Stimulated activated memory B cell treated with anti-CD40 and anti-IgM and Interleukin-4, amounts not matched to agents 10 μg/mL and 1 μg/mL and 100 μg/mL, for 72 hours (primary cell): ENCODE measurements around the gene SH3PXD2A.

ENCODE experiments used
- ATAC-seq: fragments of 150-1000 bp; cut with Tn5 transposase; 2 replicates; pipeline ENCODE4 v1.10.0; 2021
- H3K27ac Mint-ChIP-seq: one replicate; pipeline ENCODE4 v1.8.0; 2022; ENCODE audit warnings: mild to moderate bottlenecking, mixed read lengths
- H3K27me3 Mint-ChIP-seq: one replicate; pipeline ENCODE4 v1.8.0; 2022; ENCODE audit warnings: mixed read lengths
- H3K36me3 Mint-ChIP-seq: one replicate; pipeline ENCODE4 v1.8.0; 2022; ENCODE audit warnings: mixed read lengths
- H3K4me1 Mint-ChIP-seq: one replicate; pipeline ENCODE4 v1.8.0; 2022; ENCODE audit warnings: mixed read lengths
- H3K4me3 Mint-ChIP-seq: one replicate; pipeline ENCODE4 v1.8.0; 2022; ENCODE audit warnings: mild to moderate bottlenecking, moderate library complexity, mixed read lengths
- H3K9me3 Mint-ChIP-seq: one replicate; pipeline ENCODE4 v1.8.0; 2022; ENCODE audit warnings: mixed read lengths

The SH3PXD2A gene

DNA sequence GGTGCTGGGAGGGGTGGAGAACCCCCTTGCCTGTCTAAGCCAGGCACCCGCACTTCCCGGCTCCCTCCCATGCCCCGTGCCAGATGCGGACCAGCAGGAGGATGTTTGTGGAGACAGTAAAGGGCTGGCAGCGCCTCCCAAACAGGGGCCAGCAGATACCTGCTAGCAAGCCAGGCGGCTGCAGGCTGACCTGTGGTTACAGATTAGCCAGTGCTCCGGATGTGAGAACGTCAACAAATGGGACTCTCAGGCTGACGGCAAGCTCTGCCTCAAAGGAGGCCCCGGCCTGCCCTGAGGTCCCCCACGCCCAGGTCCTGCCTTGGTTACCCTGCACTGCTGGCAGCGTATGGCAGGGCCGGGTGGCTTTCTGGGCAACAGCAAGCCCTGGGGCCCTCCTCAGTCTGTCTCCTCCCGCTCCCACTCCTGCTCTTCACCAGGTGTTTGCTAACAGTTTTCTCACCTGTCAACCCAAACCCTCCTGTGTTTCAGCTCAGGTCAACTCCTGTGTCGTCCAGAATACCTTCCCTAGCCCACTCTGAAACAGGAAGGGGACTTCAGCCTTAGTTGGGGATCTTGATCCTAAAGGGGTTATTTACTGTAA lies 276.5 kb downstream of the SH3PXD2A start:
- H3K36me3 Mint-ChIP-seq = no peaks in the 10 kb centered on the region
- peaks cover 15% of the 10 kb centered on the region for H3K27me3 Mint-ChIP-seq
- no peak for ATAC-seq
- no peak overlapping the region for H3K27ac Mint-ChIP-seq
- H3K4me1 Mint-ChIP-seq = peaks cover 2% of the 10 kb centered on the region
- no peak overlapping the region for H3K4me3 Mint-ChIP-seq
- H3K9me3 Mint-ChIP-seq = no peaks in the 10 kb centered on the region

DNA sequence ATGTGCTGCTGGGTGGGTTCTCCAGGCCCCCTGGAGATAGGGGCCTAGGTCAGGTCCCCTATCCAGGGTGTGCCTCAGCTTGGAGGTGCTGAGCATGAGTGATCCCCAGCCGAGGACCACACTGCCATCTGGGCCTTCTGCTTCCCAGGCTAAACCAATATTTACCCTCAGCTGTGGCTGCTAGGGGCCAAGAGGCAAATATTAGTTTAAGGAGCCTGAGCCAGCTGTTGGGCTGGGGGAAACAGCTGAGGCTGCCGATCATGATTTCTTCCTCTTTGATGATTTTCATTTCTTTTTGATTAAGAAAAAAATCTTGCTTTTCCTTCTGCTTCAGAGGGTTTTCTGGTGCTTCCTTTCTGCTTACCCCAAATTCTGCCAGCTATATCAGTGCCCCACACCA lies 278.5 kb downstream of the SH3PXD2A start:
- ATAC-seq = no peak
- Mint-ChIP-seq H3K36me3 (no peaks in the 10 kb centered on the region), H3K4me1 (no peaks in the 10 kb centered on the region), H3K4me3 (no peak overlapping the region), H3K9me3 (no peaks in the 10 kb centered on the region), H3K27me3 (peaks cover 25% of the 10 kb centered on the region), H3K27ac (no peak overlapping the region)

DNA sequence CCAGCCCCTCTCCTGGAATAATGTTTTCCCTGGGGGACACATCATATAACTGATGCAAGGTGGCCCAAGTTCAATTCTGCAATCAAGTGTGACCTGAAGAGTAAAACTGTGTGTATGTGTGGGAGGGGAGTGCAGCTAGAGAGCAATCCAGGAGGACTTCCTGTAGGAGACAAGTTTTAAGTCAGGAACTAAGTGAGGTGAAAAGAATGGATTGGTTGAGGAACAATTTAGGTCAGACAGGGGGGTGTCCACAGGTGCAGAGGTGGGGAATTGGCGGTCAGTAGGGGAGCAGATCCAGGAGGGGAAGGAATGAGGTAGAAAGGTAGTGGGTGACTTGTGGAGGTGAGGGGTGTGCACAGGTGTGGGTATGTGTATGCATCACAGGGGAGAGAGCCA lies 279.3 kb downstream of the SH3PXD2A start:
- H3K9me3 Mint-ChIP-seq = no peaks in the 10 kb centered on the region
- no peaks in the 10 kb centered on the region for H3K36me3 Mint-ChIP-seq
- H3K4me3 Mint-ChIP-seq = no peak overlapping the region
- ATAC-seq = no peak
- no peaks in the 10 kb centered on the region for H3K4me1 Mint-ChIP-seq
- peaks cover 32% of the 10 kb centered on the region for H3K27me3 Mint-ChIP-seq
- H3K27ac Mint-ChIP-seq = no peak overlapping the region

DNA sequence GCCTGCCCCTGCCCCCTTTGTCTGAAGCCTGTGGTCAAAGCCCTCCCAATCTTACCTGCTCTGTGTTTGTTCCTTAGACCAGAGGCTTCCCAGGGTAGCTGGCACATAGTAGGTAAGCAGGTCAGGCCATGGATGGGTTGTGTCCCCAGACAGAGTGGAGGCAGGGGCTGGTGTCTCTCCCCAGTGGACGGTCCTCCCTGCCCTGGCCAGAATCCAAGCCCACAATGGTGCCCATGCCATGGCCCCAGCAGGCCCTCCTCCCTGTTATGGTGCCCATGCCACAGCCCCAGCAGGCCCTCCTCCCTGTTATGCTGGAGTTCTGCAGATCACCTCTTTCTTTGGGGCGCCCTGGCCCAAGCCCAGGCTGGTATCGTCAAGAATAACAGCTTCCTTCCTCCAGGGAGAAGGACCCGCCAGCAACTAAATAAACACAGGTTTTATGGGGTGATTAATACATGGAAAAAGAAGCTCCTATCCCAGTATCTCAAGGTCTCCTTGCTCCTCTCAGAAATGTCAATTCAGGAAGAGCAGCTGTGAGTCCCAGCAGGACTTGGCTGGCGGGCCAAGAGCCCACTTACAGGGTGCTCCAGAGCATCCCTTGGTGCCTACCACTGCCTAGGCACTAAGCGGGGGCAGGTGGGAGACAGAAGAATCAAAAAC lies 279.8 kb downstream of the SH3PXD2A start:
- Mint-ChIP-seq H3K27ac (no peak overlapping the region), H3K36me3 (no peaks in the 10 kb centered on the region), H3K9me3 (no peaks in the 10 kb centered on the region), H3K4me1 (no peaks in the 10 kb centered on the region), H3K4me3 (no peak overlapping the region), H3K27me3 (peaks cover 37% of the 10 kb centered on the region)
- ATAC-seq = no peak

DNA sequence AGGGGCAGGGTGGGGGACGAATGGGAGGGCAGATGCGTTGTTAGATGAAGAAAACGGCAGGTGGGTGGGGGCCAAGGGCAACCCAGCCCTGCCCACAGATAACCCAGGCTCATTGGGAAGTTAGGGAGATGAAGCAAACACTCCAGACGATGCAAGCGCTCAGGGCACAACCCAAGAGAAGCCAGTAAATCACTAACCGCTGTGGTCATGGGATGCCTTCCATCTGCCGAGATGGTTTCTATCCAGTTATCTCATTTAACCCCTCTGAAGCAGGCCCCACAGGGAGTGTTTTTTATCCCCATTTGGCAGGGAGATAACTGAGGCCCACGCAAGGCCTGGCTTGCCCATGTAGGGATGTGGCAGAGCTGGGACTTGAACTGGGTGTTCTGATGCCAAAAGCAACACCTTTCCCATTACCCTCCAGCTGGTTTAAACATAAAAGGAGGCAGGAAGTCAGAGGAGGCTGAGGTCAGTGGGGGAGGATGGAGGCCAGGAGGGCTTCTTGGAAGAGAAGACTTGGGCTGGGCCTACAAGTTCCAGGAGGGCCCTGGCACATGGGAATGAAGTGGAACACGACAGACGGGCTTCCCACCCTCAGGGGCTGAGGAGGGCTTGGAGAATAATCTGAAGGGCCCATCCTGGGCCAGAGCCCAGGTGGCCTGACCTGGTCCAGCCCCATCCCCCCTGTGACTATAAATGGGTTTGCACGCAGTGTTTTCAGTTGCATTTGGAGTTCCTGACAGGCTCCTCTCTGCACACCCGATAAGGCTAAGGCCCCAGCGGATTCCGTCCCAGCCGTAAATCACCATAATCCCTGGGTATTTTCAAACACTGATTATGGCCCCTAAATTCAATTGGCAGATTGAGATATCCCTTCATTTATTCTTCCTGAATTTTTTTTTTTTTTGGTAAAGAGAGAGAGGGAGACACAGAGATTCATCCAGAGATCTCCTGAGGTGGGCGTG lies 281.0 kb downstream of the SH3PXD2A start:
- H3K27me3 Mint-ChIP-seq = peaks cover 49% of the 10 kb centered on the region
- no peak for ATAC-seq
- H3K36me3 Mint-ChIP-seq = no peaks in the 10 kb centered on the region
- H3K27ac Mint-ChIP-seq = no peak overlapping the region
- no peaks in the 10 kb centered on the region for H3K4me1 Mint-ChIP-seq
- no peak overlapping the region for H3K4me3 Mint-ChIP-seq
- H3K9me3 Mint-ChIP-seq = no peaks in the 10 kb centered on the region

DNA sequence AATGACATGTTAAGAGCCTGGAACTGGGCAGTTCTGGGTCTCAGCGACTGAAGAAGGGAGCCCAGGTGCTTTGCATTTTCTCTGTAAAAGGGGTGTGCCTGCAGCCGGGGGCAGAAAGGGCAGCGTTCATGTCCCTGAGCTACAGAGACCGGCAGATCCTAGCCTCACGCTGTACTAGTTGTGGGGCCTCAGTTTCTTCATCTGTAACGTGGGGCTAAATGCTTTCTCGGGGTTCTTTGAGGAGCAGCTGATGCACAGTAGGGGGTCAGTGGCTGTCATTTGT lies 282.2 kb downstream of the SH3PXD2A start:
- Mint-ChIP-seq H3K27me3 (peaks cover 54% of the 10 kb centered on the region), H3K9me3 (no peaks in the 10 kb centered on the region), H3K36me3 (no peaks in the 10 kb centered on the region), H3K27ac (no peak overlapping the region), H3K4me1 (no peaks in the 10 kb centered on the region), H3K4me3 (no peak overlapping the region)
- ATAC-seq = no peak

DNA sequence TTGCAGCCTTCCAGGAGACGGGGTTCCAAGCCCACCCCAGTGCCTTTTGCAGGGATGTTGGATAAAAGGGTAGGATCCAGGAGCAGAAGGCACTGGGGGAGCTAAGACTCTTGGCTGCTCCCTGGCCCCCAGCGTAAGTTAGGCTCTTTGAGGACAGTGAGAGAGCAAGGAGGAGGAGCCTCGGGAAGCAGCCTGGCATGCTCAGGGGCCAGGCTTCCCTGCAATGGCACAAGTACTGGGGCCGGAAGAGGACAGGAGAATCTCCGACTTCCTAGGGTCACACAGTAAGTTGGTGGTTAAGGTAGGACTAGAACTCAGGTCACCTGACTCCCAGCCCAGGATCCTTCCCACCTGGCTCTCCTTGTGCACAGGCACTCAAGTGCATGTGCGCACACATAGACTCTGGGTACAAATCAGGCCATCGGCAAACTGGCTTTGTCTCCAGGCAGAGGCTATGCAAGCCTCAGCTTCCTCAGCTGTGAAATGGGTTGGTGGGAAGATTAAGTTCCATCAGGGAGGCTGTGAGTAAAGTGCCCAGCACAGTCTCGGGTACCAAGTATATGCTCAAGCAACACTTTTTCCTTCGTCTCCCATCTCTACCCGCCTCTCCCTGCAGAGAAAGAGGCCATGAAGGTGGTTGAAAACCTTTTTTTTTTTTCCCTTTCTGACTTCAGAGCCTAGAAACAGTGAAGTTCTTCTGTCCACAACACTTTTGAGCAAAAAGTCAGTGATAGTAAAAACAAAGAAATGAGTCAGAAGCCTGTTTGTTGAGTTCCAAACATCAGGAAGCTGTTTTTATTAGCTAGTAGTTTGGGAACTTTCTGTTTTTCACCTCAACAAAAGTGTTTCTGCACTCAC lies 282.8 kb downstream of the SH3PXD2A start:
- Mint-ChIP-seq H3K27me3 (peaks cover 54% of the 10 kb centered on the region), H3K4me3 (no peak overlapping the region), H3K4me1 (no peaks in the 10 kb centered on the region), H3K36me3 (no peaks in the 10 kb centered on the region), H3K9me3 (no peaks in the 10 kb centered on the region), H3K27ac (no peak overlapping the region)
- no peak for ATAC-seq

DNA sequence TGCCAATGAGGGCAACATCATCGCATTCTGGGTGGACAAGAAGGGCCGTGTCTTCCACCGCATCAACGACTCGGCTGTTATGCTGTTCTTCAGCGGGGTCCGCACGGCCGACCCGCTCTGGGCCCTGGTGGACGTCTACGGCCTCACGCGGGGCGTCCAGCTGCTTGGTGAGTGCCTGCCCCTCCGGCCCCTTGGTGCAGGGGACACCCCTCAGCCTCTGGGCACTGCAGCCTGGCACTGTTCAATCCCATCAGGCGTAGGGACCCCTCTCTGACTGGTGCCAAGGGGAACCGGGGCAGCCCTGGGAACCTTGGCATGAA lies 283.8 kb downstream of the SH3PXD2A start:
- Mint-ChIP-seq H3K36me3 (no peaks in the 10 kb centered on the region), H3K27ac (no peak overlapping the region), H3K4me3 (no peak overlapping the region), H3K4me1 (no peaks in the 10 kb centered on the region), H3K9me3 (no peaks in the 10 kb centered on the region), H3K27me3 (peaks cover 54% of the 10 kb centered on the region)
- no peak for ATAC-seq

DNA sequence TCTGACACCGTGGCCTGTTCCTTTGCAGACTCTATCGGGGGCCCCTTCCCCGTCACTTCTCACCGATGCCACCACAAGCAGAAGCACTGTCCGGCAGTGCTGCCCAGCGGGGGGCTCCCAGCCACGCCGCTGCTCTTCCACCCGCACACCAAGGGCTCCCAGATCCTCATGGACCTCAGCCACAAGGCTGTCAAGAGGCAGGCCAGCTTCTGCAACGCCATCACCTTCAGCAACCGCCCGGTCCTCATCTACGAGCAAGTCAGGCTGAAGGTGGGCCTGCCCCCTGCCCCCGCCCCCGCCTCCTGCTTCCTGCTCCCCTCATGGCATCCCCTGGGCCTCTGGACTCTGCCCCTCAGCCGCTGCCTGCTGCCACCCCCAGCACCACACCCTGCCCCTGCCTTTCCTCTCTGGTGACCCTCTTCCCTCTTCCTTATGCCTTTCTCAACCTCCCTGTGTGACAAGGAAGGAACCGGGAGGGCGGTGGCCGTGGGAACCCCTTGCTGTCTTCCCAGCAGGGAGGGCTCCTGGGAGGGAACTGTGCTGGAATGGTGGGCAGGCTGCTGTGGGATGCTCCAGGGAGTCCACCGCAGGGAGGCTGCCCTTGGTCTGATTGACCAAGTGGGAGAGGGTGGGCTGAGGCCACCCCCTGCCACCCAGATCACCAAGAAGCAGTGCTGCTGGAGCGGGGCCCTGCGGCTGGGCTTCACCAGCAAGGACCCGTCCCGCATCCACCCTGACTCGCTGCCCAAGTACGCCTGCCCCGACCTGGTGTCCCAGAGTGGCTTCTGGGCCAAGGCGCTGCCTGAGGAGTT lies 284.3 kb downstream of the SH3PXD2A start:
- ATAC-seq = no peak
- Mint-ChIP-seq H3K27me3 (peaks cover 54% of the 10 kb centered on the region), H3K36me3 (no peaks in the 10 kb centered on the region)

DNA sequence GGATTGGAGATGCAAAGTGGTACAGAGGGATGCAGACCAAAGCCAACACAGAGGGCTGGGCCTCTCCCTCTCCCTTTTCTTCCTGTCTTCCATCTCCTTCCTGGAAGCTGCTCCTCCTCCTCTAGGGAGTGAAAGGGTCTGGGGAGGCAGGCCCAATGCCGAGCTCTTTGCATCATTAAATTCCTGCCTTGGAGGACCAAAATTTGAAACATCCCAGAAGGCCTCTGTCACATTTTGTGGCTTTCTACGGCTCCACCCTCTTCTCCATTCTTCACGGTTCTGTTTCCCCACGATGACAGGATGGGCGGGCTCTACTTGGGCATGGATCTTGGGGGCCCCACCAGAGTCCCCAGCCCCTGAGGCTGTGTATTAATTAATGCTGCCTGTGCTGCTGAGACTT lies 285.5 kb downstream of the SH3PXD2A start:
- Mint-ChIP-seq H3K27me3 (peaks cover 59% of the 10 kb centered on the region), H3K9me3 (no peaks in the 10 kb centered on the region), H3K36me3 (no peaks in the 10 kb centered on the region), H3K4me1 (no peaks in the 10 kb centered on the region), H3K4me3 (no peak overlapping the region), H3K27ac (no peak overlapping the region)
- no peak for ATAC-seq

More for the DNA sequence above, 284.3 kb downstream of the SH3PXD2A start:
- Mint-ChIP-seq H3K9me3 (no peaks in the 10 kb centered on the region), H3K4me3 (no peak overlapping the region), H3K4me1 (no peaks in the 10 kb centered on the region), H3K27ac (no peak overlapping the region)

DNA sequence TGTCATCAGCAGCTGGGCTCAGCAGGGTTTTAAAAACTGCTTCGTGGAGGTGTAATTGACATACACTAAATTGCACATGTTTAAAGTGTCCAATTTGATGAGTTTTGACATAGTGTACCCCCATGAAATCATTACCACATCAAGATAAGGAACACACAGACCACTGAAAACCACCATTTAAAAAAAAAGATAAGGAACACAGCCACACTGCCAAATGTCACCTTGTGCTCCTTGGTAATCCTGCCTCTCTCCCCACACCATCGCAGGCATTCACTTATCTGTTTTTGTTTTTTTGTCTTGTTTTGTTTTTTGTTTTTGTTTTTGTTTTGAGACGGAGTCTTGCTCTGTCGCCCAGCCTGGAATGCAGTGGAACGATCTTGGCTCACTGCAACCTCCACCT lies 286.9 kb downstream of the SH3PXD2A start:
- Mint-ChIP-seq H3K27me3 (peaks cover 52% of the 10 kb centered on the region), H3K36me3 (no peaks in the 10 kb centered on the region), H3K4me3 (no peak overlapping the region), H3K27ac (no peak overlapping the region), H3K9me3 (no peaks in the 10 kb centered on the region), H3K4me1 (no peaks in the 10 kb centered on the region)
- ATAC-seq = no peak

DNA sequence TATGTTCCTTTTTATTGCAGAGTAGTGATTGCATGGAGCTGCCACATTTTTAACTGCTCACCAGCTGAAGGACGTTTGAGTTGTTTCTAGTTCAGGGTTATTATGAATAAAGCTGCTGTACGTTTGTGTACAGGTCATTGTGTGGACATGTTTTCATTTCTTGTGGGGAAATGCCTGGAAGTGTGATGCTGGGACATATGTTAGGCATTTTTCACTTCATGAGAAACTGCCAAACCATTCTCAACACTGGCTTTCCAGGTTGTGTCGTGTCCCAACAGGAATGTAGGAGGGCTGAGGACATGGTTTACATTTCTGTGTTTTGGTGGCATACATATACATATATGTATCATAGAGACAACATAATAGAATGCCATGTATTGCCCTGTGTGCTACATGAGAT lies 288.8 kb downstream of the SH3PXD2A start:
- H3K27ac Mint-ChIP-seq = no peak overlapping the region
- no peak for ATAC-seq
- no peaks in the 10 kb centered on the region for H3K9me3 Mint-ChIP-seq
- no peak overlapping the region for H3K4me3 Mint-ChIP-seq
- H3K36me3 Mint-ChIP-seq = no peaks in the 10 kb centered on the region
- peaks cover 61% of the 10 kb centered on the region for H3K27me3 Mint-ChIP-seq
- no peaks in the 10 kb centered on the region for H3K4me1 Mint-ChIP-seq

DNA sequence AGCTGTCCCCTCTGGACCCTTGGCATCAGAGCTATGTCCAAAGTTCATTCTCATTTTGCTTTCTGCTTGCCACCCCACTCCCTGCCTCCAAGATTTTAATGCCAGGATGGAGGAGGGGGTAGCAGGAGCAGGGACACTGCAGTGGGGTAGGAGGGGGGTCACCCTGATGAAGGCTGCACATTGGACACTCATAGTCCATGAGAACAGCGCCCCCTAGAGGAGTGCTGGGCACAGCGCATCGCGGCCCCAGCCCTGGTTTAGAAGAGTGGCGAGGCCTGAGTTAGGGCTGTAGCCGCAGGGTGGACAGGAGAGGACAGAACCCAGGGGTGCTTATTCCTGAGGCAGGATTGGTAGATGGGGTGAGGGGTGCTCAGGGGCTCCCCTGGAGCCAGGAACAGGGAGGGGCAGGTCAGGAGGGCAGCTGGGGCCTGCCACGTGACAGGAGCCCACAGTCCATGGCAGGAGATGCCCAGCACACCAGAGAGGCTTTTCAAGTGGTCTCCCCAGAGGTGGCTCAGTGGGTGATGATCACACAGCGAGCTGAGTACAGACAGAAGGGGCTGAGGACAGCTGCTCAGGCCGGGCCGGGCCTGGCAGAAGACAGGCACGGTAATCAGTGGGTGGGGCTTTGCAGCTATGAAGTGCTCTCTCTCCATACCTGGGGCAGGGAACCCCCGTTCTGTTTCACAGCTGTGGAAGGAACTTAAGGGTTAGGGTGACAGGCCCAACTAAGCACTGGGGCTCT lies 290.4 kb downstream of the SH3PXD2A start:
- Mint-ChIP-seq H3K27ac (no peak overlapping the region), H3K36me3 (no peaks in the 10 kb centered on the region), H3K4me3 (no peak overlapping the region), H3K9me3 (no peaks in the 10 kb centered on the region), H3K4me1 (no peaks in the 10 kb centered on the region), H3K27me3 (peaks cover 61% of the 10 kb centered on the region)
- ATAC-seq = no peak

DNA sequence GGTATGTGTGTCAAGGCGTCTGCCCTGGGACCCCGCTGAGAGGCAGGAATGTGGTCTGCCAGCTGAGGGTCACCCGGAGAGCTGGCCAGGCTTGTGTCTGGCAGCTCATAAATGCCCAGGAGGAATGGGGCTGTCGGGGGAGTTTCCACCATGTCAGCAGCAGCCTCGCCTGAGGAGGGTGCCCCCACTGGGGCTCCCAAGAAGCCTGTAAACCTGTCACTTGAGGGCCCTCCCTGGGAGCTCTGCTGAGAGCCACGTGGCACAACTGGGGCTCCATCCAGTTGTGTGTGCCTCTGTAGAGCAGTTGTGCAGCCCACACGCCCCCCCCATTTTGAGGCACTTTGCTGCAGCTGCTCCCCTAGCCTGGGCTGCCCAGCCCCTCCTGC lies 291.3 kb downstream of the SH3PXD2A start:
- no peak for ATAC-seq
- no peak overlapping the region for H3K4me3 Mint-ChIP-seq
- no peaks in the 10 kb centered on the region for H3K36me3 Mint-ChIP-seq
- no peaks in the 10 kb centered on the region for H3K9me3 Mint-ChIP-seq
- no peak overlapping the region for H3K27ac Mint-ChIP-seq
- H3K27me3 Mint-ChIP-seq = peaks cover 61% of the 10 kb centered on the region
- H3K4me1 Mint-ChIP-seq = no peaks in the 10 kb centered on the region
